Measurements from ENCODE around the gene FN1.

DNA sequence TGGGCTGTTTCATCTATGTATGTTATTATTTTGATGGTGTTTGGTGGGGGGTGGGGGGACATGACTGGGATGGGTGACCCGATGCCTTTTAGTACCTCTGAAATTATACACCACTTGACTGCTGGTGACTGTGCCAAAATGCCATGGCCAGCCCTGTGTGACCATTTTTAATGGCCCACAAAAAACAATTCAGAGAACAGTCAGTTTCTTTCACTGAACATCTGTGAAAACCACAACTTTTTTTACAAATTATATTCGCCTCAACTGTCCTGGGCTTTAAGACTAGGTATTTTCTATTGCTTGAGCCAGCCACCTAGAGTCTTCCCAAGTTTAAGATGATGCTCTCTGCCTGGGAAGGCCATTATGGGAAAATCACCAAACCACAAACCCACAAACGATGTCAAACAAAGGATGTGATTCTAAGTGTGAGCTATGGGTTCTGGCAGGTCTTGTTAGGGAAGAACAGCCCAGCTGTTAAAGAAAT lies 33.9 kb downstream of the FN1 start:
- no peak for TF ChIP-seq POLR2A (IDR thresholded peaks at IDR 0.05)
- TF ChIP-seq, protein P1, sequence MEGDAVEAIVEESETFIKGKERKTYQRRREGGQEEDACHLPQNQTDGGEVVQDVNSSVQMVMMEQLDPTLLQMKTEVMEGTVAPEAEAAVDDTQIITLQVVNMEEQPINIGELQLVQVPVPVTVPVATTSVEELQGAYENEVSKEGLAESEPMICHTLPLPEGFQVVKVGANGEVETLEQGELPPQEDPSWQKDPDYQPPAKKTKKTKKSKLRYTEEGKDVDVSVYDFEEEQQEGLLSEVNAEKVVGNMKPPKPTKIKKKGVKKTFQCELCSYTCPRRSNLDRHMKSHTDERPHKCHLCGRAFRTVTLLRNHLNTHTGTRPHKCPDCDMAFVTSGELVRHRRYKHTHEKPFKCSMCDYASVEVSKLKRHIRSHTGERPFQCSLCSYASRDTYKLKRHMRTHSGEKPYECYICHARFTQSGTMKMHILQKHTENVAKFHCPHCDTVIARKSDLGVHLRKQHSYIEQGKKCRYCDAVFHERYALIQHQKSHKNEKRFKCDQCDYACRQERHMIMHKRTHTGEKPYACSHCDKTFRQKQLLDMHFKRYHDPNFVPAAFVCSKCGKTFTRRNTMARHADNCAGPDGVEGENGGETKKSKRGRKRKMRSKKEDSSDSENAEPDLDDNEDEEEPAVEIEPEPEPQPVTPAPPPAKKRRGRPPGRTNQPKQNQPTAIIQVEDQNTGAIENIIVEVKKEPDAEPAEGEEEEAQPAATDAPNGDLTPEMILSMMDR (IDR thresholded peaks at IDR 0.05): no peak

Measured in testis (tissue), 2 donors.